ENCODE data around the gene MYBPH.

DNA sequence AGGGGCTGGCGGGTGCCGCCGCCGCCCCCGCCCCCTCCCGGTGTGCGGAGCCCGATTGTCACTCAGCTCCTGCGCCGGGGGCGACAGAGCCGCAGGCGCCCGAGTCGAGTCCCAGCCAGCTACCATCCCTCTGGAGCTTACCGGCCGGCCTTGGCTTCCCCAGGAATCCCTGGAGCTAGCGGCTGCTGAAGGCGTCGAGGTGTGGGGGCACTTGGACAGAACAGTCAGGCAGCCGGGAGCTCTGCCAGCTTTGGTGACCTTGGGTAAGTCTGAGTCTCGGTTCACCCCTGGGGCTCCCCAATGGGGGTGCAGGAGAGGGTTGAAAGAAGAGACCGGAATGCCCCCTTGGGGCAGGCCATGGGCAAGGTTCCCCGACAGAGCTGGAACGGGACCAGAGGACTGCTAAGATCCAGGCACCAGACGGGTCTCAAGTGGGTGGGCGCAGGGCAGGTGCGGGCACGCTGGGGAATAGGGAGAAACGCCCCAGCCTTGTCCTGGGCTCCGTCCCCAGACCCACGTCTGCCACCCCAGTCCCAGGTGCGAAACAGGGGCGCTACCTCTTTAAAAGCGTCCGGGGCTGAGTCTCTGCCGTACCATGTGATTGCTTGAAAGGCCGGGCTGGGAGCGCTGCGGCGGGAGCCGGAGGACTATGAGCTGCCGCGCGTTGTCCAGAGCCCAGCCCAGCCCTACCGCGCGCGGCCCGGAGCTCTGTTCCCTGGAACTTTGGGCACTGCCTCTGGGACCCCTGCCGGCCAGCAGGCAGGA lies 47.8 kb downstream of the MYBPH start, which contains the start of gene ADORA1:
- no peak for TF ChIP-seq POLR2A (IDR thresholded peaks at IDR 0.05)
- TF ChIP-seq, protein P1, sequence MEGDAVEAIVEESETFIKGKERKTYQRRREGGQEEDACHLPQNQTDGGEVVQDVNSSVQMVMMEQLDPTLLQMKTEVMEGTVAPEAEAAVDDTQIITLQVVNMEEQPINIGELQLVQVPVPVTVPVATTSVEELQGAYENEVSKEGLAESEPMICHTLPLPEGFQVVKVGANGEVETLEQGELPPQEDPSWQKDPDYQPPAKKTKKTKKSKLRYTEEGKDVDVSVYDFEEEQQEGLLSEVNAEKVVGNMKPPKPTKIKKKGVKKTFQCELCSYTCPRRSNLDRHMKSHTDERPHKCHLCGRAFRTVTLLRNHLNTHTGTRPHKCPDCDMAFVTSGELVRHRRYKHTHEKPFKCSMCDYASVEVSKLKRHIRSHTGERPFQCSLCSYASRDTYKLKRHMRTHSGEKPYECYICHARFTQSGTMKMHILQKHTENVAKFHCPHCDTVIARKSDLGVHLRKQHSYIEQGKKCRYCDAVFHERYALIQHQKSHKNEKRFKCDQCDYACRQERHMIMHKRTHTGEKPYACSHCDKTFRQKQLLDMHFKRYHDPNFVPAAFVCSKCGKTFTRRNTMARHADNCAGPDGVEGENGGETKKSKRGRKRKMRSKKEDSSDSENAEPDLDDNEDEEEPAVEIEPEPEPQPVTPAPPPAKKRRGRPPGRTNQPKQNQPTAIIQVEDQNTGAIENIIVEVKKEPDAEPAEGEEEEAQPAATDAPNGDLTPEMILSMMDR (IDR thresholded peaks at IDR 0.05) = no peak

Data from right lobe of liver (tissue), 4 donors.